ENCODE results near the gene SCIN.
"Not testable (repeated sequence)": the region's sequence is repeated elsewhere in the genome, so short reads cannot be mapped to it uniquely, and the experiment has no call there.

SCIN gene

DNA sequence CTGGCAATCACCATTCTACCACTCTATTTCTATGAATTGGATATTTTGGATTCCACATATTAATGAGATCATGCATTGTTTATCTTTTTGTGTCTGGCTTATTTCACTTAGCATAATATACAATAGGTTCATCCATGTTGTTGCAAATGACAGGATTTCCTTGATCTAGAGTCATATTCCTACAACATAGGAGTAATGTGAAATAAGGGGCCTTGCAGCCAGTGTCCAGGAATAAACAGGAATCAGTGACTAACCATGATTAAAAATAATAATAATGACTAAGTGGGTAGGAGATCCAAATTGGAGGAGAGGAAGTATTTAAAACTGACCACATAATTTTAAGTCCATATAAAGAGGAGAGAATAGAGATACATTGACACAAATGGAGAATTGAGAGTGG is 49.9 kb downstream of the SCIN start:
- DNase-seq, result no peak

DNA sequence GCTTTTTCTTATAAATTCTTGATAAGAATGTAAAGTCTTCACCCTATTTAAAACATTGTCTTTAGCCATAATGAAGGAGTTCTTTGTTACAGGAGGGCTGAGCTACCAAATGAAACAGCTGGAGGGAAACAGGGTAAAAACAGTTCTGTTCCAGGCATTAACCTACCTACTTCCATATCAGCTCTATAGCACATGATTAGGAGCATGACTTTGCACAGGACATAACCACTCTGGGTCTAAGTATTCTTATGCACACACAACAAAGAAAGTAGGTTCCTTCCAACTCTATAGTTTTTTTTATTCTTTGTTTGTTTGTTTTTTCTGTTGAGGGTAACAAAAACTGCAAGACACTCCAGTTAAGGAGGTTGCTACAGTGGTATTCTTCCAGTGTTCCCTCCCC is 52.7 kb downstream of the SCIN start:
- DNase-seq, result no peak

DNA sequence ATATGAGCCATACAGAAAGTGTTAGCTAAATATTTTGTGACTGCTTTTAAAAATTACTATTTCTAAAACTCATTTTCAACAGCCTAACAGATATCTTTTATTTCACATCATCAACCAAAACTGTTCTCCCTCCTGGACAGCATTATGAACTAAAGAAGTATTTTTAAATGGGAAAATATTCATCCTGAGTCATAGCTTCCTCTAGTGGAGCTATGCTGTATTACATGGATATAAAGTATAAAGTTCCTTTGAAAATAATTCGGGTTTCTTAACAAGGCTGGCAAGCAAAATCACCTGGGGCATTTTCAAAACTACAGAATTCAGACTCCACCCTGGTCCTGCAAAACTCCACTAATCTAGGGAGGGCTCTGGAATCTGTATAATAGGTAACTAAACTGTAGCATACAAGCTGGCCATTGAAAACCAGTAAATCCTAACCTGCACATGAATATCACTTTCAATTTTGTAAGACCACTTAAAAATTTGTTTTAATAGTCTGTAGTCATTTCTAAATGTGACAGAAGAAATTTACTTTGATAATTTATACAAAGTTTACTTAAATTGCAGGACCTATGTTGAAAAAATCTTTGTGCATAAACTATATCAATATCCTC is 53.5 kb downstream of the SCIN start:
- DNase-seq, result no peak

DNA sequence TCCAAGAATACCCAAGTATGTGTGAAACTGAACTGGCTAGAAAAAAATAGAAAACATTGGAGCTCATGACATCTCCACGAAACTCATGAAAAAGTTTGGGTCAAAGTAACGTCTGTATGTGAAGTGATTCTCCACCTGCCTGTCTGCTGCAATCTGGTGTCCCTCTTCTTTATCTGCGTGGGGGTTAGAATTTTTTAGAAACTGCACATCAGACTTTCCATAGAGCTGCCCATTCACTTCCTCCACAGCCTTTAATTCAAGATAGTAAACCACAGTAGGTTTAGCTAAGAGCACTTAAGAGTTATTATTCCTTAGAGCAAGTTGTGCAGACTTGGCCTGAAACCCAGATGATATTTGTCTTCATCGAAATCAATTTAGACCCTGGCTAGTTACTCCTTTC is 55.3 kb downstream of the SCIN start:
- no peak for DNase-seq

DNA sequence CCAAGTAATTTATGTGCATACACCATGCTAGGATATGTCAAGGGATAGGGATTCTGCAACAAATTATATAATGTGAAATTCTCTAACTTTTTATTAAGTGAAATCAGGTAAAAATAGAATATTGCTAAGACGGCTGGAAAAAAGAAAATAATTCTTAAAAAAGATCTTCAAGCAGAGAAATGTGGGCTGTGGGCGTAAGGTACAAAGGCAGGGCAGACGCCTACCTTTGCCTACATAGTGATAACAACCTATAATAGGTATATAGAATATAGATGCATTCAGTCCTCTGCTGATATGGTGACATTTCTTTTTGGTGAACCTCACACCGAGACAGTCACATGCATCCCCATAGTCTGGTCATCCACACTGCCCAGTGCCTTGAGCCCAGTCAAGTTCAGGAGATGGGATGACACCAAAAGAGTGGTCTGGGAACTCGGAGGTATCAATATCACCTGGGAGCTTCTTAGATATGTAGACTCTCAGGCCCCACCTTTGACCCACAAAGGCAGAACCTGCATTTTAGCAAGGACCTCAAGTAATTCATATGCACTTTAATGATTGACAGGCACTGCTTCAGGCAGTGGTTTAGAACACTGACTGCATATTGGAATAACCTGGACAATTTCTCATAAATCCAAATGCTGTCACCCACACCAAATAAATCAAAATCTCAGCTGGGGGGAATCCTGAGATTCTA is 59.4 kb downstream of the SCIN start:
- no peak for DNase-seq

DNA sequence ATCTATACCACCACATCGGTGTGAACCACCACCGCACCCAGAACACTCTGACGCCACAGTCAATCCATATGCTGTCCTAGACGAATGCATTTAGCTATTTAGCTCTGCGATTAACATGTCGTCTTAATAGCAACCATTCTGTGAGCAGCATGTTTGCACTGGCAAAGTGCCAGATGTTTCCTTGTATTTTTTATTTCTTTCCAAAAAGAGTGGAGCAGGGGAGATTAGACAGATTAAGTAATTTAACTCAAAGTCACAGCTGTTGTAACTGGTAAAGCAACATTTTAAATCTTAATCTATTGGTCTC is 59.9 kb downstream of the SCIN start:
- DNase-seq, result no peak

DNA sequence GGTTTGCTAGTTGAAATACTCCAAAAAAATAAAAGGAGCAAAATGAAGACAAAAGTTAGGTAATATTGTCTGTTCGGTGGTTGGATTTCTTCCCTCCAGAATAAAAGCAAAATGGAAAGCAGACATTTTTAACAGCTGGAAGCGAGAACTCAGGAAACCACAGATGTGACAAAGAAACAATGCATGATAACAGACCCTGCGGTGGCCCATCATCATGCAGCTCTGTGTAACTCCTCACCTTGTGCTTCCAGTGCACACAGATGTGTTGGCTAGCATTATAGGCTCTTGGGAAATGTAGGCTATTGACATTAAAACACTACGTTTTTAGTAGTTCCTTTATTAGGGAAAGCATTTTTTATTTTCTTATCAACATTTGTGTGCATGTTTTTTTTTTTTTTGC is 63.1 kb downstream of the SCIN start:
- DNase-seq, result no peak

DNA sequence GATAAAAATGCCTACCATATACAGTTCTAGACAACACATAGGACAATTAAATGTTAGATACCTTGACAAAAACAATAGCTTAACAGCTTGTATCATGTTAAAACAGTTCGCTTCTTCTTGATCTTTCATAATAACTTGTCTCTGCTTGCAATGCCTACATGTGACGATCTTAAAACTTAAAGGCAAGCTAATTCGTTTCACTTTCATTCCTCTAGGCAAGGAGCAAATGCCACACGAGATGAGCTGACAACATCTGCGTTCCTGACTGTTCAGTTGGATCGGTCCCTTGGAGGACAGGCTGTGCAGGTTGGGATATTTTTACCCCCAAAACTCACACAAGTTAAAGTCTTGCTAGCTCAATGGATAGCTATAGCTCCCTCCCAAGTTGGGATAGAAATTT is 65.3 kb downstream of the SCIN start:
- no peak for DNase-seq

DNA sequence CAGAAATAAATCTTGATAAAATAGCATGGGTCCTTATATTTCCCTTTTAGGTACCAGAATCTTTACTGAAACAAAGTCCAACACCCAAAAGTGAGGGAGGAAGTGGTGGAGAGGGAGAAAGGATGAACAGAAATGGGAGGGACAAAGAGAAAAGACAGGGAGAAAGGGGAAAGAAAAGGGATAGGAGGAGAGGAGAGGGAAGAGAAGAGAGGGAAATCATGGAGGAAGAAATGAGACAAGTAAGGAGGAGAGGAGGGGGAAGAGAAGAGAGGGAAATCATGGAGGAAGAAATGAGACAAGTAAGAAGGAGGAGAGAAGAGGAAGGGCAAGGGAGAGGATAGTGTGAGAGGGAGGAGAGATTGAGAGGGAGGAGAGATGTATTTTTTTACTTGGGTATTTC is 66.8 kb downstream of the SCIN start:
- no peak for DNase-seq

DNA sequence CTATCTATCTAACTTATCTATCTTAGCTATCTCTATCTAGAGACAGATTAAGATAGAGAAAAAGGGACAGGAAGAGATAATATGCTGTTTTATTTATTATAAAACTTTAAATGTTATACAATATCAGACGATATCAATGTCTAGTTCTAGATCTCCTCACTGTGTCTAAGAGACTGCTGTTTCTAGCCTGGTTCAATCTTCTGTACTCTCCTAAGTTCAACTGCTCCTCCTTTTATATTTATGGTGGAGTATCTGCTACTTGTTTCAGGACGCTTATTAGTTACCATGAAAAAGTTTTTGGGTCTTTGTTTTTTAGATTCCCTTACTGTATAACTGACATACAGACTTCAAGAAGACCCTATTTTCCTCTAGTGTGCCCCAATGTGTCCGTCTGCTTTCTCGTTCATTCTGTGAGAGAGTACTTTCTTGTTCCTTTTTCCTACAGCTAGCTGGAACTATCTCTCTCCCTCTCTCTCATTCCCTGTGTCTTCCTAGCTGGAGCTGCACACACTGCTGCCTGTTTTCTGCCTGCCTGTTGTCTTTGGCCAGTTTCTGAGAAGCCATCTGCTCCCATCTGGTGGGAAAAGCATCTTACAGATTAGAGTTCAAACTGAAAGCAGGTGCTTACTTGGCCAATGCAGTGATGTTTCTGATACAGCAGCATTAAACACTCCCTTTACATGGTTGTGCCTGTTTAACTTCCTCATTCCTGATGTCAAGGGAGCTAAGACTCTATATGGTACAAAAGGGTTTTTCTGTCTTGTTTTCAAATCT is 67.5 kb downstream of the SCIN start:
- DNase-seq, result no peak

DNA sequence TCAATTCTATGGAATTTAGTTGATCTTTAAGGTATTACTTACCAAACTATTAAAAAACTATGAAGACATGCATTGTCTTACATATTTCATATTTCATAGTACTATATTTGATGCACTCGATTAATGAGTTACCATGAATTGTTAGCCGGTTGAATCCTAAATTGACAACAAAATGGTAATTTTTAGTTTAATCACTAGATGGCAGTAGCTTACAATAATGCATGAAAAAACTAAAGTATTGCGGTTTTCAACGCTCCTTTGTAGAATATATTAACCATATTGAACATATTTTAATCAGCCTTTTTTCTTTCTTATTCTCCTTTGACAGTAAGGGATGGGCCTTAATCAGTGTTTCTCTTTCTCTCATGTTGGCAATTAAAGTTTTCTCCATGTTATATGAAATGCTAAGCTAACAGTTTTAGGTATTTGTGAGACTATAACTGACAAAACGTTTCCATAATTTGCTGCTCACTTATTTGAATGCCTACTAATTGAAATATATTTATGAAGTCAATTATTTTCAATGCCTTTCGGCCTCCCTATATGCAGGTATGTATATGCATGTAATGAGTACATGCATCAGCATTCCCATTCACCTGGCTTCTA is 68.4 kb downstream of the SCIN start:
- no peak for DNase-seq

DNA sequence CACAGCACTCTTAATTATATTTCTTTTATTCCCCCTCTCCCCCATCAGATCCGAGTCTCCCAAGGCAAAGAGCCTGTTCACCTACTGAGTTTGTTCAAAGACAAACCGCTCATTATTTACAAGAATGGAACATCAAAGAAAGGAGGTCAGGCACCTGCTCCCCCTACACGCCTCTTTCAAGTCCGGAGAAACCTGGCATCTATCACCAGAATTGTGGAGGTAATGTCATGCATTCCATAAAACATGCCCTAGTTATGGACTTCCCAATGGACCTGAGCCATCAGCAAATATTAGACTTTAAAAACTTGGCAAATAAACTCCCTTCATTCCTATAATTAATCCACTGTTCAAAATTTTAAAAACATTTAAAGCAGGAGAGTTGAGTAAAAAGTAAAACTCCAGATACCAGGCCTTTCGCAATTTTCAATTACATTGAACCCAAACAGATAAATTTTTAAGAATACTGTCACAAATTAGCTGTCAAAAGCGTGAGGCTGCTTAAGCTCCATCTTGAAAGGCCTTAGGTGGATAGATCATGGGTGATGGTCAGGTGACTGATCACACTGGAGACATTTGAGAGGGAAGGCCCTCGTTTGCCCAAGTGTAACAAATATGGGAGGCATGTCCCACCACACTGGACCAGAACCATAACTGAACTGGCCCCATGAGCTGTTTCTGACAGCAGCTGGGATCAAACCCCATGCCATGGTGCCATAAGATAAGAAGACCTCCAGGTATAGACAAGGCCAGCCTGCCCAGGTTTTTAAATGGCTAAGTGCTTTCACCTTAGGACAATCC is 70.0 kb downstream of the SCIN start:
- DNase-seq, result no peak

DNA sequence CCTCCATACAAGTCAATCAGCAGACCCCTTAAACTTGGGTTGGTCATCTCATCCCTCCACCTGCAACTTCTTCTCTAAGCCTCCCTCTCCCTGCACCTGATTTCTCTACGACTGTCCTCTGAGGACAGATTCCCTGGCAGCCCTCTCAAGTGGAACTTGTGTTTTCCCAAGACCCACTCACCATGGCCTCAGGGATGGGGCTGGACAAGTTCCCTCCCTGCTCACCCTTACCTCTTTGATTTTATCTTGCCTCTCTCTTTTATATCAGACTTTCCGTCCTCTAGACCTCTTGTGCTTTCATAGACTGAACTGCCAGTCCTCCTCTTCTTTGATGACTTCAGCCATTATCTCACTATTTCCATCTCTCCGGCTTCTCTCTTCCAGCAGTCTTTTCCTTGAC is 70.7 kb downstream of the SCIN start:
- DNase-seq, result no peak

DNA sequence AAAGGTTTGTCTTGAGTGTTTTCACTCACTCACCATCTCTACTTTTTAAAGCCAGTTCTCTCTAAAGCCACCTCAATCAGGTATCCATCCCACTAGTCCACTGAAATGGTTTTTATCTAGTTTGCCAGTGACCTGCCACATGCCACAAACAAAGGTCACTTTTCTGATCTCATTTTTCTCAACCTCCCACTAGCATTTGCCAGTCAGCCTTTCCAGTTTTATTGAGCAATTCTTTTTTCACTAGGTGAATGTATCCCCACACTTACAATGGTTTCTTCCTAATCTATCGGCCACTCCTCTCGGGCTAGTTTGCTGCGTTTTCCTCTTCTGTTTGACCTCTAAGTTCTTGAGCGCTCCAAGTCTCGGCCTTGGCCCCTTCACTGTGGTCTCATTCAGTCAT is 72.0 kb downstream of the SCIN start:
- no peak for DNase-seq

DNA sequence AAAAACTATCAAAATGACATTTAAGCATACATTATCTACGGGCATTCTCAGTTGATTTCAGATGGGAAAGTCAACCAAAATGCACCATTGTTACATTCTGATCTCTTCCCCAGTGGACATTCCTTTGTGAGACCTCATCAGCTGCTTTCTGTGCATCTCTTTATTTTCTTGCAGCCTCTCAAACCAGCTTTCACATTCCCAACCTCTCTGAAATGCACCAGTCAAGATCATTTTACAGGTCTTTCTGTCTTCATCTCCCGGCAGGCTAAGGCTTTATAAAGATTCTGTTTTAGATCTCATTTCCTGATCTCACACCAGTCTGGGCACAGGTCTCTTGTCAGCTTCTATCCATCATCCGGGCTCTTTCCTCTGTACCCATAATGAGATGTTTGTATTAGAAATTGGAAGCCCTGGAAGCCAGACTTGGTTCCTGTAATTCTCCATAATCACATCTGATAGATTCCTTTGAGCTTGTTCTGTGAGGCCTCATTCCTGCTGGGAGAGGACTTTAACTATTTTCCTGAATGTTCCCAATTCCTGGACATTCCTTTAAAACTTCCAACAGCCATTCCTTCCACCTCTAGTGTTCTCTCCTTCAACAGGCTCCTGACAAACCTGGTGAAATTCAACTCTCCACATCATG is 72.6 kb downstream of the SCIN start:
- DNase-seq, result no peak

DNA sequence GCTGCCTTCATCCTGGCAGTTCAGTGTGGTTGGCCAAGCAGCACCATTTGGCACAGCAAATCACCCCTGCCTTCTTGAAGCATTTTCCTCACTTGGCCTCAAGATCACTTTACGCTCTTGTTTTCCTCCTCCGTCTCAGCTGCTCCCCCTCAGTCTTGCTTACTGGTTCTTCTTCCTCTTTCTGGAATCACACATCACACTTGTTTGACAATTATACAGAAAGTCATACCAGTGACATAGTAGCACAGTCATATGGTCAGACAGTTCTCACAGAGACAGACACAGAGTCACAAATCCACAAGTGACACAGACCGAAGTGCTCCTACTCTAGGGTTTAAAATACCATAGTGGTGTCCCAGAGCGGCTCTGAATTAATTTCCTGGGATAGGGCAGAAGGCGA is 73.1 kb downstream of the SCIN start:
- DNase-seq, result no peak

DNA sequence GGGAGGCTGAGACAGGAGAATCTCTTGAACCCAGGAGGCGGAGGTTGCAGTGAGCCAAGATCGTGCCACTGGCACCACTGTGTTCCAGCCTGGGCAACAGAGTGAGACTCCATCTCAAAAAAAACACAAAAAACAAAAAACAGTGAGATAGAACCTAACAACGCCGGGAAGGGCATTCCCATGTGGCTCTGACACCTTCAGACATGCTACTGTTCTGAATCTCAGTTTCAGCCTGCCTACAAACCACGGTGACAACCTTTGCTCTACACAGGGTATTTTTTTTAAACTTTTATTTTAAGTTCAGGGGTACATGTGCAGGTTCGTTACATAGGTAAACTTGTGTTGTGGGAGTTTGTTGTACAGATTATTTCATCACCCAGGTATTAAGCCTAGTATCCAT is 74.7 kb downstream of the SCIN start:
- not testable (repeated sequence) for DNase-seq

DNA sequence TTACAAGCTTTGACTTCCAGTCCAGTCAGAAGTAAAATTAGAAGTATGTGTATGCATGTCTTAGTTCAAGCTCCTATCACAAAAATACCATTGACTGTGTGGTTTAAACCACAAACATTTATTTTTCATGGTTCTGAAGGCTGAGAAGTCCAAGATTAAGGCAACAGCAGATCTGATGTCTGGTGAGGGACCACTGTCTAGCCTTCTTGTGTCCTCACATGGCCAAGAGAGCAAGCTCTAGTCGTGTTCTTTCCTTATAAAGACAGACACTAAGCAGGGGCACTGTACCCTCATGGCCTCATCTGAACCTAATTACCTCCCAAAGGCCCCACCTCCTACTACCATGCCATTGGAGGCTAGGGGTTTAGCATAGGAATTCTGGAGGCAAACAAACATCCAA is 75.6 kb downstream of the SCIN start:
- no peak for DNase-seq

DNA sequence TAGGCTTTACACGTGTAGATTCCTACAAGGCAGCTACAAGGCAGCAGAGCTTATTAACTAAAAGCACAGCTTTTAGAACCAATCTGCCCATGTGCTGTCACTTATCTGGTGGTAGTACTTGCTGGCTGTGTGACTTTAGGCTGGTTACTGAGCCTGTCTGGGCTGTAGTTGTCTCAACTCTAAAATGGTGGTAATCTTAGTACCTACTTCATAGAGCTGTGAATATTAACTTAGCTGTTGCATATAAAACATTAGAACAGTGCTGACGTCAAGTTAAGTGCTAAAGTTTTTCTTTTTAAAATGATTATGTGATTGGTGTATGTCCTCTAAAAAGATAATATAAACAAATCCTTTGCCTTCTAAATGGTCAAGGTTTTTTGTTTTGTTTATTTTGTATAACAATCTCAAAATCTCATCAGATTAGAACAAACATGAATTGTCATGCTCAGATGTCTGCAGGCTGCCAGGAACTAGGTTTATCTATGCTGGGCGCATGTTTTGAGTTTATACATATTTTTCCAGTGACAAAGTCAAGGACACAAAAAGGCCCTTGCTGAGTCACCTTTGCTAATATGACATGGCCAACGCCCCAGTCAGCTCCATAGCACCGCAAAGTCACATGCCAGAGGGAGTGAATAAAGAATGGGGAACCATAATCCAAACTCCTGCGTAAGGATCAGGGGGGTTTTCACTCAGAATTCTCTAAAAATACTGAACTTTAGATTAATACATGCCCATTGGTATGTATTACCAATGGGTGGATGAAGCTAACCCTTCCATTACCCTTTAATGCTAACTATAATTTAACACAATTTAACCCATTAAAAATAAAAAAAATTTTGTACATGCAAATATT is 77.1 kb downstream of the SCIN start:
- no peak for DNase-seq

DNA sequence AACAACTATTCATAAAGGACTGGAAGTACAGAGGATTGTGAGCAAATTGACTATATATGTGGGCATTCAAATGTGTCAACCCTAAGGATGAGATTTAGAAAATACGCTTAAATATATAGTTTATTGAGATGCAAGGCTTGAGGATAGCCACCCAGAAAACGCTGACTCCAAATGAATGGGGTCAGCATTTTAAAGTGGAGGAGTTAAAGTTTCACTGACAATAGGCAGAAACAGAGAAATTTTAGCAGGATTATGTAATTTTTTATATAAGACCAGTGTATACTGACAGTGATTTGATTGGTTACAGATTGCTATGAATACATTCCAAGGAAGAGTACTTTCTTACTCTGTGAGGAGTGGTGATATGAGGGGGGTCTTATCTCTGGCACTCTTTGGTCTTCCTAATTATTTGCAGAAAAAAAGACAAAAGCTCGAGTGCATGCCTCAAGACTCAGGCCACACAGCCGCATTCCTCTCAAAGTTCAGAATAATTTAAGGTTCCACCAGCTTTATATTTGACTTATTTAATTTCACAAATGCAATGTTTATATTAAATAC is 78.3 kb downstream of the SCIN start:
- no peak for DNase-seq

DNA sequence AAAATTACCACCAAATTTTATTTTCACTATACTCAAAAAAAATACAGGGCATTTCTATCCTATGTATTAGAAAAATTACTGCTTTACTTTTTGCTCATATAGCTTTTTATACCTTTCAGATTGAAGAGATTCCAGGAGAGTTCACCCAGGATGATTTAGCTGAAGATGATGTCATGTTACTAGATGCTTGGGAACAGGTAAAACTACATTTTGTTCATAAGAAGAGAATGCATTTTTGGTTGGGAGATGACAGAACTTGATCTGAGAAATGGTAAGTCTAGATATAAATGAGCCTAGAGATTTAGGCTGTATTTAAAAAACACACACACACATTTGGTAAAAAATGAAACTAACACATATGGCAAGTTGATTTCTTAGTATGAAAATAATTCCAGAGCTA is 78.8 kb downstream of the SCIN start:
- no peak for DNase-seq

All from activated T-cell treated with anti-CD3 and anti-CD28 coated beads, Interleukin-2, amount 50 U/mL, for 48 hours (primary cell).